SK-N-SH (cell line): ENCODE data around the gene R3HCC1L. TPM values are rescaled to one million over a fixed set of nuclear protein-coding genes. Genes with fewer than 3 reads are reported as not detected.
A peak's percentile ranks its signal among the peaks of the same experiment; 100 is the strongest.
"Not testable (repeated sequence)": the region's sequence is repeated elsewhere in the genome, so short reads cannot be mapped to it uniquely, and the experiment has no call there.

Experiments used
- CTCF ChIA-PET: fragments of 300-600, 350-600 bp; formaldehyde crosslinking; extraction: SDS; loops from one replicate; lab custom pipeline; 2021; lab: Yijun Ruan, JAX
- POLR2A ChIA-PET: fragments of 350-600 bp; sonication (Branson Sonifier 250); formaldehyde crosslinking; extraction: SDS; loops from one replicate; lab custom pipeline; 2020; ENCODE audit warnings: antibody characterized with exemption, inconsistent platforms; lab: Yijun Ruan, JAX
- DNase-seq: peaks from one replicate; pipeline ENCODE4 v3.0.0; 2012
- H2AFZ ChIP-seq: fragments of 200-600 bp; sonication (generic); 2 replicates; pipeline ENCODE4 v1.8.1; 2016; ENCODE audit warnings: antibody characterized with exemption, mild to moderate bottlenecking, low read depth
- H3F3A ChIP-seq: fragments of 200-600 bp; sonication (generic); replicated peaks from 2 replicates; pipeline ENCODE3; 2016; ENCODE audit warnings: antibody characterized with exemption, mild to moderate bottlenecking; ENCODE audit not compliant: insufficient read depth
- H3K27ac ChIP-seq, 2 experiments: fragments of 200-500 bp in 1 of 2; fragments of 200-600 bp in 1 of 2; sonication (Bioruptor generic) in 1 of 2; sonication (generic), shearing (Covaris generic) in 1 of 2; 2 replicates each; pipeline versions ENCODE4 v1.5.1 to v1.6.1; 2014 to 2016; ENCODE audit warnings: low read depth in 2 of 2, inconsistent platforms in 1 of 2, low read length in 1 of 2, mild to moderate bottlenecking in 1 of 2, mixed read lengths in 1 of 2
- H3K27me3 ChIP-seq: fragments of 200-600 bp; sonication (generic), shearing (Covaris generic); 2 replicates; pipeline ENCODE4 v1.6.1; 2016; ENCODE audit warnings: mixed run types; ENCODE audit not compliant: insufficient read depth
- H3K36me3 ChIP-seq, 2 experiments: fragments of 200-500 bp in 1 of 2; fragments of 200-600 bp in 1 of 2; sonication (Bioruptor generic) in 1 of 2; sonication (generic) in 1 of 2; replicated peaks in 1 of 2; 2 replicates each; pipeline versions ENCODE3 to v1.5.1; 2014 to 2016; ENCODE audit warnings: low read length in 1 of 2, mild to moderate bottlenecking in 1 of 2; ENCODE audit not compliant: insufficient read depth in 2 of 2, control insufficient read depth in 1 of 2
- H3K4me1 ChIP-seq, 2 experiments: fragments of 200-500 bp in 1 of 2; fragments of 200-600 bp in 1 of 2; sonication (Bioruptor generic) in 1 of 2; sonication (generic), shearing (Covaris generic) in 1 of 2; 2 replicates each; pipeline versions ENCODE4 v1.5.1 to v1.6.1; 2014 to 2016; ENCODE audit warnings: low read depth in 1 of 2, low read length in 1 of 2, mixed run types in 1 of 2; ENCODE audit not compliant: insufficient read depth in 2 of 2, control insufficient read depth in 1 of 2
- H3K4me2 ChIP-seq: fragments of 200-600 bp; sonication (generic), shearing (Covaris generic); 2 replicates; pipeline ENCODE4 v1.6.1; 2017; ENCODE audit warnings: mixed run types
- H3K4me3 ChIP-seq, 2 experiments: fragments of 200-500 bp in 1 of 2; fragments of 200-600 bp in 1 of 2; sonication (Bioruptor generic) in 1 of 2; sonication (generic), shearing (Covaris generic) in 1 of 2; 2 replicates each; pipeline versions ENCODE4 v1.5.1 to v1.8.1; 2014 to 2016; ENCODE audit warnings: low read depth in 2 of 2, inconsistent platforms in 1 of 2, low read length in 1 of 2, mild to moderate bottlenecking in 1 of 2, mixed read lengths in 1 of 2, moderate library complexity in 1 of 2
- H3K79me2 ChIP-seq: fragments of 200-600 bp; sonication (generic); 2 replicates; pipeline ENCODE4 v1.8.1; 2017; ENCODE audit warnings: mild to moderate bottlenecking; ENCODE audit not compliant: insufficient read depth
- H3K9ac ChIP-seq: fragments of 200-600 bp; sonication (generic); 2 replicates; pipeline ENCODE4 v1.6.1; 2017; ENCODE audit warnings: mixed run types
- H3K9me2 ChIP-seq: fragments of 200-600 bp; sonication (generic); 2 replicates; pipeline ENCODE4 v1.6.1; 2017; ENCODE audit warnings: mixed run types
- H3K9me3 ChIP-seq: fragments of 200-600 bp; sonication (generic); 2 replicates; pipeline ENCODE4 v1.6.1; 2017; ENCODE audit warnings: mixed run types, mild to moderate bottlenecking, moderate library complexity
- H4K20me1 ChIP-seq: fragments of 200-600 bp; sonication (generic); 2 replicates; pipeline ENCODE4 v1.6.1; 2017; ENCODE audit warnings: mild to moderate bottlenecking, mixed run types; ENCODE audit not compliant: insufficient read depth
- EZH2phosphoT487 ChIP-seq: fragments of 200-600 bp; sonication (generic); IDR thresholded peaks from 2 replicates; pipeline ENCODE4 v1.6.1; 2017; ENCODE audit warnings: low read depth, mixed run types, mild to moderate bottlenecking, antibody characterized with exemption, moderate library complexity, borderline replicate concordance
- FOXJ3 ChIP-seq: sonication (generic); formaldehyde crosslinking; IDR thresholded peaks from 2 replicates; pipeline ENCODE4 v1.5.1; 2020; ENCODE audit warnings: mild to moderate bottlenecking, missing genetic modification reagents
- MEF2A ChIP-seq: IDR thresholded peaks from 2 replicates; pipeline ENCODE4 v1.4.0; 2012; ENCODE audit warnings: low read depth, borderline replicate concordance
- NRF1 ChIP-seq: IDR thresholded peaks from 2 replicates; pipeline ENCODE4 v1.6.1; 2012; ENCODE audit warnings: low read depth, mild to moderate bottlenecking, low read length
- RFX5 ChIP-seq: IDR thresholded peaks from 2 replicates; pipeline ENCODE4 v1.6.1; 2012; ENCODE audit warnings: mild to moderate bottlenecking, improper control_type of control experiment, low read length
- WGBS: methylation state at CpG from one replicate; pipeline ENCODE4 v1.1.6; 2017; ENCODE audit warnings: low lambda C conversion rate; 5-methylcytosine and 5-hydroxymethylcytosine counted together
- polyA plus RNA-seq, 3 experiments: library from polyadenylated mRNA; depleted of rRNA; stranded (reverse); fragments of >200 nt; gene quantifications; 2 replicates each; pipeline ENCODE4 v1.2.3, GENCODE V29; 2012
- TF ChIP-seq, protein P1 (sequence below): IDR thresholded peaks from 2 replicates; pipeline ENCODE4 v1.4.0; 2012; ENCODE audit warnings: low read depth
- TF ChIP-seq, protein P2 (sequence below): fragments of 200-600 bp; sonication (generic); IDR thresholded peaks from 2 replicates; pipeline ENCODE4 v1.6.1; 2017; ENCODE audit warnings: antibody characterized with exemption, mild to moderate bottlenecking, moderate library complexity
- TF ChIP-seq, protein P3 (sequence below): IDR thresholded peaks from 2 replicates; pipeline ENCODE4 v1.4.0; 2012; ENCODE audit warnings: low read depth, borderline replicate concordance

The R3HCC1L gene
- polyA plus RNA-seq, 1 of the 3 experiments (the other 2 are of a cell fraction), result 6.0 TPM

DNA sequence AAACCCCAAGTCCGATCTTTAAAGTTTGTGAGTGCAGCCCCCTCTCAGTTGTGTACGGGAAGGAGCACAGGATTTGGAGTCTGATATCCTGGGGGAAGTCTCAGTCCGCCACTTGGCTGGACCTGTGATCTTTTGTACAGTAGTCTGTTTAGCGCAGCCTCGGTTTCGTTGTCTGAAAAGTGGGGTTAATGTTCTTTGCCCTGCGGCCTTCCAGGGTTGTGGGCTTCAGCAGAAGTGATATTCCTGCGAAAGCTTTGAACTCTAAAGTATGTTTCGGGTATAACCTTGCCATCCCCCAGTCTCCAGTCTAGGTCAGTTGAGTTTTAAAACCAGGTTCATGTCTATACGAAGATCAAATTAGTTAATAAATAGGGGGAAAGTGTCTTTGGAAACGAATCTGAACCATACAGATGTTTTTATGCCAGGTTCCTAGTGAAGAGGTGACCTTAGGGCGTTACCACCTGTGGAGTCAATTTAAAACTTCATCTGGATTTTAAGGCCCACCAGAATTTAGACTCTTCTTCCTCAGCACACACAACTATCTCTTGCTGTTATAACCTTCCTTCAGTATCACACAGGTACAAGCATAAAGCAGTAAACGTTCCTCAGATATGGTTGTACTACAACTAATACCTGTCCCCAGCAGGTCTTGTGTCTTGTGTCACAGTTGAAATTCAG, 904 bp downstream of the R3HCC1L start:
- peaks cover 58% of the 10 kb centered on the region for H3K79me2 ChIP-seq
- no peaks in the 10 kb centered on the region for H3K9me3 ChIP-seq
- no peak for DNase-seq
- CTCF ChIA-PET, result interaction anchor here (0.7 to 2.4 kb wide), 4 partner anchors 35 to 174 kb away, joined by 3 to 14 read pairs (median 3); no protein-coding TSS in a partner anchor
- peak overlapping the region; percentile 85 to 93; a peak in 3 of 4 replicates for H3K27ac ChIP-seq
- no peaks in the 10 kb centered on the region; the same call in 1 of the 2 replicates for H3K27me3 ChIP-seq
- H3K4me2 ChIP-seq, result peak overlapping the region; percentile 85
- peak overlapping the region; percentile 88 for H3K9ac ChIP-seq
- no peaks in the 10 kb centered on the region for H3K36me3 ChIP-seq
- 18% methylated on average over 10 of the region's 13 CpGs for WGBS
- H3K4me3 ChIP-seq, result peak overlapping the region; percentile 84 to 86
- H3K9me2 ChIP-seq, result no peaks in the 10 kb centered on the region
- peak overlapping the region; percentile 94 for H2AFZ ChIP-seq
- POLR2A ChIA-PET, result interaction anchor here (0.7 kb wide), 1 partner anchor 88 kb away, joined by 3 read pairs; no protein-coding TSS in a partner anchor
- no peaks in the 10 kb centered on the region; a peak in 2 of 4 replicates for H3K4me1 ChIP-seq
- TF ChIP-seq MEF2A, result no peak
- no peak for TF ChIP-seq EZH2phosphoT487
- TF ChIP-seq, protein P1, sequence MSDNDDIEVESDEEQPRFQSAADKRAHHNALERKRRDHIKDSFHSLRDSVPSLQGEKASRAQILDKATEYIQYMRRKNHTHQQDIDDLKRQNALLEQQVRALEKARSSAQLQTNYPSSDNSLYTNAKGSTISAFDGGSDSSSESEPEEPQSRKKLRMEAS, result no peak
- TF ChIP-seq, protein P2, sequence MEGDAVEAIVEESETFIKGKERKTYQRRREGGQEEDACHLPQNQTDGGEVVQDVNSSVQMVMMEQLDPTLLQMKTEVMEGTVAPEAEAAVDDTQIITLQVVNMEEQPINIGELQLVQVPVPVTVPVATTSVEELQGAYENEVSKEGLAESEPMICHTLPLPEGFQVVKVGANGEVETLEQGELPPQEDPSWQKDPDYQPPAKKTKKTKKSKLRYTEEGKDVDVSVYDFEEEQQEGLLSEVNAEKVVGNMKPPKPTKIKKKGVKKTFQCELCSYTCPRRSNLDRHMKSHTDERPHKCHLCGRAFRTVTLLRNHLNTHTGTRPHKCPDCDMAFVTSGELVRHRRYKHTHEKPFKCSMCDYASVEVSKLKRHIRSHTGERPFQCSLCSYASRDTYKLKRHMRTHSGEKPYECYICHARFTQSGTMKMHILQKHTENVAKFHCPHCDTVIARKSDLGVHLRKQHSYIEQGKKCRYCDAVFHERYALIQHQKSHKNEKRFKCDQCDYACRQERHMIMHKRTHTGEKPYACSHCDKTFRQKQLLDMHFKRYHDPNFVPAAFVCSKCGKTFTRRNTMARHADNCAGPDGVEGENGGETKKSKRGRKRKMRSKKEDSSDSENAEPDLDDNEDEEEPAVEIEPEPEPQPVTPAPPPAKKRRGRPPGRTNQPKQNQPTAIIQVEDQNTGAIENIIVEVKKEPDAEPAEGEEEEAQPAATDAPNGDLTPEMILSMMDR, result no peak
- TF ChIP-seq, protein P3, sequence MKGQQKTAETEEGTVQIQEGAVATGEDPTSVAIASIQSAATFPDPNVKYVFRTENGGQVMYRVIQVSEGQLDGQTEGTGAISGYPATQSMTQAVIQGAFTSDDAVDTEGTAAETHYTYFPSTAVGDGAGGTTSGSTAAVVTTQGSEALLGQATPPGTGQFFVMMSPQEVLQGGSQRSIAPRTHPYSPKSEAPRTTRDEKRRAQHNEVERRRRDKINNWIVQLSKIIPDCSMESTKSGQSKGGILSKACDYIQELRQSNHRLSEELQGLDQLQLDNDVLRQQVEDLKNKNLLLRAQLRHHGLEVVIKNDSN, result no peak
- TF ChIP-seq RFX5, result no peak
- no peak for TF ChIP-seq FOXJ3 (CRISPR knock-in tag)
- no peak for TF ChIP-seq NRF1
- peaks cover 29% of the 10 kb centered on the region for H4K20me1 ChIP-seq
- no peaks in the 10 kb centered on the region for H3F3A ChIP-seq

DNA sequence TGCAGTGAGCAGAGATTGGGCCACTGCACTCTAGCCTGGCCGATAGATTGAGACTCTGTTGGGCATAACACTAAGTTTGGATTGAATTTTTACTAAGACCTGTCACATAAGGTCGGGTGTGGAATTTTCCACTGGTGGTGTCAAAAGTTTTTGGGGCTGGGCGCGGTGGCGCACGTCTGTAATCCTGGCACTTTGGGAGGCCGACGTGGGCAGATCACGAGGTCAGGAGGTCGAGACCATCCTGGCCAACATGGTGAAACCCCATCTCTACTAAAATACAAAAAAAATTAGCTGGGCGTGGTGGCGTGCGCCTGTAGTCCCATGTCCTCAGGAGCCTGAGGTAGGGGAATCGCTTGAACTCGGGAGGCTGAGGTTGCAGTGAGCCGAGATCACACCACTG, 2.3 kb downstream of the R3HCC1L start:
- CTCF ChIA-PET, result interaction anchor here (0.6 to 1.3 kb wide), 2 partner anchors 34 to 1005 kb away, joined by 3 read pairs; no protein-coding TSS in a partner anchor
- WGBS, result 99% methylated on average over 16 of the region's 16 CpGs
- H3F3A ChIP-seq, H3K9me2 ChIP-seq, POLR2A ChIA-PET, H3K27ac ChIP-seq, H3K4me3 ChIP-seq, H3K4me1 ChIP-seq, H3K9ac ChIP-seq, H3K36me3 ChIP-seq, DNase-seq, H2AFZ ChIP-seq, H3K9me3 ChIP-seq, H3K27me3 ChIP-seq, H3K4me2 ChIP-seq: not testable (repeated sequence)
- H4K20me1 ChIP-seq, result peaks cover 35% of the 10 kb centered on the region
- peaks cover 71% of the 10 kb centered on the region for H3K79me2 ChIP-seq
